MM.1S (cell line): ENCODE results near the gene TXNDC11.

Source experiments
- CTCF ChIP-seq: fragments of 300-600 bp; sonication (generic); IDR thresholded peaks from 2 replicates; pipeline ENCODE4 v1.5.1; 2016; ENCODE audit warnings: antibody characterized with exemption, low read length, mixed read lengths
- EZH2phosphoT487 ChIP-seq: fragments of 300-600 bp; sonication (generic); IDR thresholded peaks from 2 replicates; pipeline ENCODE4 v1.6.1; 2018; ENCODE audit warnings: antibody characterized with exemption, low read length

GRCh38 chr16:11632455-11632939 is 110.2 kb downstream of the TXNDC11 start:
- no peak for TF ChIP-seq CTCF
- TF ChIP-seq EZH2phosphoT487, result no peak
